ENCODE measurements around the gene LIG1.
"Not testable (repeated sequence)": the region's sequence is repeated elsewhere in the genome, so short reads cannot be mapped to it uniquely, and the experiment has no call there.

GRCh38 chr19:48091111-48091718 lies 78.9 kb downstream of the LIG1 start:
- not testable (repeated sequence) for TF ChIP-seq POLR2A (IDR thresholded peaks at IDR 0.05; ENCODE audit: low read depth, low read length)
- TF ChIP-seq, protein P1, sequence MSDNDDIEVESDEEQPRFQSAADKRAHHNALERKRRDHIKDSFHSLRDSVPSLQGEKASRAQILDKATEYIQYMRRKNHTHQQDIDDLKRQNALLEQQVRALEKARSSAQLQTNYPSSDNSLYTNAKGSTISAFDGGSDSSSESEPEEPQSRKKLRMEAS (IDR thresholded peaks at IDR 0.05; ENCODE audit: insufficient read depth, insufficient read length) = not testable (repeated sequence)

Measured in endothelial cell of umbilical vein (primary cell).